Calu3 (cell line): Measurements from ENCODE around the gene ANO3. TPM values are rescaled to one million over a fixed set of nuclear protein-coding genes. Genes with fewer than 3 reads are reported as not detected.
A peak's percentile ranks its signal among the peaks of the same experiment; 100 is the strongest.

Source experiments
- BruUV-seq: library from RNA; stranded (reverse); fragments of 400-500 nt; replicated peaks from 2 replicates; lab custom pipeline; 2021; lab: Mats Ljungman, UMichigan
- CTCF ChIA-PET: fragments of 300-600 bp; sonication (Branson Sonifier 250); formaldehyde crosslinking; loops from one replicate; lab custom pipeline; 2022; ENCODE audit warnings: antibody characterized with exemption; lab: Charles Lee
- DNase-seq: peaks from one replicate; pipeline ENCODE4 v3.0.0; 2022
- H3K27ac Mint-ChIP-seq: one replicate; pipeline ENCODE4 v1.8.0; 2022; ENCODE audit warnings: mixed read lengths; ENCODE audit not compliant: unreplicated experiment
- H3K27me3 Mint-ChIP-seq: one replicate; pipeline ENCODE4 v1.8.0; 2022; ENCODE audit warnings: mixed read lengths; ENCODE audit not compliant: unreplicated experiment
- H3K36me3 Mint-ChIP-seq: one replicate; pipeline ENCODE4 v1.8.0; 2022; ENCODE audit warnings: mild to moderate bottlenecking, moderate library complexity, mixed read lengths; ENCODE audit not compliant: insufficient read depth, unreplicated experiment
- H3K4me1 Mint-ChIP-seq: one replicate; pipeline ENCODE4 v1.8.0; 2022; ENCODE audit warnings: mild to moderate bottlenecking, low read depth, mixed read lengths; ENCODE audit not compliant: unreplicated experiment
- H3K4me3 Mint-ChIP-seq: one replicate; pipeline ENCODE4 v1.8.0; 2022; ENCODE audit warnings: mild to moderate bottlenecking, low read depth, moderate library complexity, mixed read lengths; ENCODE audit not compliant: unreplicated experiment
- H3K9me3 Mint-ChIP-seq: one replicate; pipeline ENCODE4 v1.8.0; 2022; ENCODE audit warnings: low read depth, mixed read lengths; ENCODE audit not compliant: unreplicated experiment
- CTCF ChIP-seq: fragments of 200-600 bp; IDR thresholded peaks from one replicate; pipeline ENCODE4 v1.8.0; 2022; ENCODE audit warnings: antibody characterized with exemption; ENCODE audit not compliant: unreplicated experiment
- intact Hi-C: fragments of 100-400 bp; cut with micrococcal nuclease; formaldehyde crosslinking; loops from one replicate; pipeline ENCODE4 v1.10.0; 2022; ENCODE audit not compliant: unreplicated experiment
- total RNA-seq: library from RNA; stranded (reverse); gene quantifications from 2 replicates; pipeline ENCODE4 v1.2.3, GENCODE V29; 2022

Gene ANO3
- total RNA-seq, 1 experiment from 2014 or later = not detected

- Mint-ChIP-seq H3K4me1 (no peaks in the 10 kb centered on the region), H3K4me3 (no peak overlapping the region), H3K27ac (no peak overlapping the region), H3K36me3 (no peaks in the 10 kb centered on the region), H3K9me3 (no peaks in the 10 kb centered on the region), H3K27me3 (no peaks in the 10 kb centered on the region)
- CTCF ChIA-PET = no interaction called here
- no TSS peak for BruUV-seq
- TF ChIP-seq CTCF = no peak
- intact Hi-C loops = loop anchor here (10.0 kb wide), 1 partner anchor 228 kb away; no protein-coding TSS in a partner anchor
- DNase-seq = no peak
Measured at GRCh38 chr11:26553182-26553581, 221.3 kb downstream of the ANO3 start.

- Mint-ChIP-seq H3K9me3 (no peaks in the 10 kb centered on the region), H3K27ac (no peak overlapping the region), H3K4me3 (no peak overlapping the region), H3K36me3 (no peaks in the 10 kb centered on the region), H3K27me3 (no peaks in the 10 kb centered on the region), H3K4me1 (no peaks in the 10 kb centered on the region)
- CTCF ChIA-PET = no interaction called here
- TF ChIP-seq CTCF = no peak
- no peak for DNase-seq
- BruUV-seq = no TSS peak
- intact Hi-C loops = loop anchor here (10.0 kb wide), 1 partner anchor 230 kb away; no protein-coding TSS in a partner anchor
Measured at GRCh38 chr11:26554455-26554854, 222.5 kb downstream of the ANO3 start.

GRCh38 chr11:26556582-26556981 is 224.7 kb downstream of the ANO3 start:
- BruUV-seq = no TSS peak
- H3K36me3 Mint-ChIP-seq = no peaks in the 10 kb centered on the region

DNA sequence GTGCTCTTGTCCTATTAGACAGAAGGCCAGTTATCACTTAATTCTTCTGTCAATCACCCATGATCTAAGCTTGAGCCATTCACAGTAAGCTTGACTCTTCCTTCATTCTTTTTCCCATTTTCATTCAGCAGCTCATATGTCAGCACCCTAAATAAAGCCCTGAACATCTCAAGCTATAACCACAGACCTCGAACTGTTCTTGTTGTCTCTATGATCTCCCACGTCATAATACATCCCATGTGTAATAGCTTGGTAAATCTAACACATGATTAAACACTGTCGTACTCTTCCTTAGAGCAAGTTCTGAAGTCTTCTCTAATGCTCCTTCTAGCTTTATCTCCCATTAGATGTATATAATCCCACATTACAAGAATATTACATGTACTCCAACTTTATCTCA is 225.7 kb downstream of the ANO3 start:
- Mint-ChIP-seq H3K27me3 (no peaks in the 10 kb centered on the region), H3K27ac (no peak overlapping the region), H3K4me3 (no peak overlapping the region), H3K4me1 (no peaks in the 10 kb centered on the region), H3K36me3 (no peaks in the 10 kb centered on the region), H3K9me3 (no peaks in the 10 kb centered on the region)
- intact Hi-C loops = loop anchor here (10.0 kb wide), 1 partner anchor 233 kb away; no protein-coding TSS in a partner anchor
- no peak for TF ChIP-seq CTCF
- no peak for DNase-seq
- CTCF ChIA-PET = interaction anchor here (0.8 to 1.5 kb wide), 3 partner anchors 9 to 84 kb away, joined by 3 to 4 read pairs (median 4); no protein-coding TSS in a partner anchor
- BruUV-seq = no TSS peak

More at GRCh38 chr11:26556582-26556981, 224.7 kb downstream of the ANO3 start:
- Mint-ChIP-seq H3K27ac (peak overlapping the region; percentile 33), H3K27me3 (no peaks in the 10 kb centered on the region), H3K4me3 (no peak overlapping the region), H3K9me3 (no peaks in the 10 kb centered on the region), H3K4me1 (no peaks in the 10 kb centered on the region)
- intact Hi-C loops = loop anchor here (10.0 kb wide), 1 partner anchor 232 kb away; no protein-coding TSS in a partner anchor
- CTCF ChIA-PET = interaction anchor here (0.8 to 1.5 kb wide), 4 partner anchors 10 to 118 kb away, joined by 3 to 4 read pairs (median 3); partner anchors contain the start of gene MUC15
- DNase-seq = peak; percentile 25
- TF ChIP-seq CTCF = no peak
